Ishikawa (cell line): Measurements from ENCODE around the gene SERPINB5.

ENCODE experiments used
- CEBPB ChIP-seq: IDR thresholded peaks from 2 replicates; pipeline ENCODE4 v1.6.1; 2012
- CREB1 ChIP-seq: IDR thresholded peaks from 2 replicates; pipeline ENCODE4 v1.6.1; 2012; ENCODE audit warnings: low read depth
- EGR1 ChIP-seq: IDR thresholded peaks from 2 replicates; pipeline ENCODE4 v1.6.1; 2012
- EP300 ChIP-seq: IDR thresholded peaks from 2 replicates; pipeline ENCODE4 v1.6.1; 2012; ENCODE audit warnings: borderline replicate concordance
- FOXM1 ChIP-seq: IDR thresholded peaks from 2 replicates; pipeline ENCODE4 v1.6.1; 2012; ENCODE audit warnings: low read depth, borderline replicate concordance
- NFIC ChIP-seq: IDR thresholded peaks from 2 replicates; pipeline ENCODE4 v1.6.1; 2012
- RAD21 ChIP-seq: IDR thresholded peaks from 2 replicates; pipeline ENCODE4 v1.6.1; 2012; ENCODE audit warnings: low read depth
- REST ChIP-seq: IDR thresholded peaks from 2 replicates; pipeline ENCODE4 v1.6.1; 2012; ENCODE audit warnings: low read depth, mild to moderate bottlenecking
- TAF1 ChIP-seq: IDR thresholded peaks from 2 replicates; pipeline ENCODE4 v1.6.1; 2012; ENCODE audit warnings: low read depth, mild to moderate bottlenecking
- TCF12 ChIP-seq: IDR thresholded peaks from 2 replicates; pipeline ENCODE4 v1.6.1; 2012; ENCODE audit warnings: low read depth
- TEAD4 ChIP-seq: IDR thresholded peaks from 2 replicates; pipeline ENCODE4 v1.6.1; 2012
- YY1 ChIP-seq: IDR thresholded peaks from 2 replicates; pipeline ENCODE4 v1.6.1; 2012; ENCODE audit warnings: low read depth
- ZBTB7A ChIP-seq: IDR thresholded peaks from 2 replicates; pipeline ENCODE4 v1.6.1; 2012; ENCODE audit warnings: low read depth
- TF ChIP-seq, protein P1 (sequence below): IDR thresholded peaks from 2 replicates; pipeline ENCODE4 v1.6.1; 2012
- TF ChIP-seq, protein P2 (sequence below): IDR thresholded peaks from 2 replicates; pipeline ENCODE4 v1.6.1; 2012

The SERPINB5 gene

GRCh38 chr18:63460414-63460813 lies 16.3 kb upstream of the SERPINB5 start:
- TF ChIP-seq YY1 = no peak
- TF ChIP-seq FOXM1 = no peak
- TF ChIP-seq EP300 = no peak
- TF ChIP-seq RAD21 = no peak
- no peak for TF ChIP-seq TEAD4
- no peak for TF ChIP-seq EGR1
- no peak for TF ChIP-seq TCF12
- TF ChIP-seq NFIC = no peak
- TF ChIP-seq CREB1 = no peak
- TF ChIP-seq, protein P1, sequence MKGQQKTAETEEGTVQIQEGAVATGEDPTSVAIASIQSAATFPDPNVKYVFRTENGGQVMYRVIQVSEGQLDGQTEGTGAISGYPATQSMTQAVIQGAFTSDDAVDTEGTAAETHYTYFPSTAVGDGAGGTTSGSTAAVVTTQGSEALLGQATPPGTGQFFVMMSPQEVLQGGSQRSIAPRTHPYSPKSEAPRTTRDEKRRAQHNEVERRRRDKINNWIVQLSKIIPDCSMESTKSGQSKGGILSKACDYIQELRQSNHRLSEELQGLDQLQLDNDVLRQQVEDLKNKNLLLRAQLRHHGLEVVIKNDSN = no peak
- no peak for TF ChIP-seq REST
- TF ChIP-seq TAF1 = no peak
- TF ChIP-seq, protein P2, sequence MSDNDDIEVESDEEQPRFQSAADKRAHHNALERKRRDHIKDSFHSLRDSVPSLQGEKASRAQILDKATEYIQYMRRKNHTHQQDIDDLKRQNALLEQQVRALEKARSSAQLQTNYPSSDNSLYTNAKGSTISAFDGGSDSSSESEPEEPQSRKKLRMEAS = no peak
- no peak for TF ChIP-seq CEBPB
- TF ChIP-seq ZBTB7A = no peak

- TF ChIP-seq NFIC (no peak), REST (no peak), FOXM1 (no peak), YY1 (no peak), RAD21 (no peak)
These were observed 12.3 kb upstream of the SERPINB5 start for GRCh38 chr18:63464434-63464833.

GRCh38 chr18:63465059-63465458 lies 11.7 kb upstream of the SERPINB5 start:
- TF ChIP-seq TCF12 (no peak), CREB1 (no peak), NFIC (no peak), FOXM1 (no peak), TAF1 (no peak), YY1 (no peak)

DNA sequence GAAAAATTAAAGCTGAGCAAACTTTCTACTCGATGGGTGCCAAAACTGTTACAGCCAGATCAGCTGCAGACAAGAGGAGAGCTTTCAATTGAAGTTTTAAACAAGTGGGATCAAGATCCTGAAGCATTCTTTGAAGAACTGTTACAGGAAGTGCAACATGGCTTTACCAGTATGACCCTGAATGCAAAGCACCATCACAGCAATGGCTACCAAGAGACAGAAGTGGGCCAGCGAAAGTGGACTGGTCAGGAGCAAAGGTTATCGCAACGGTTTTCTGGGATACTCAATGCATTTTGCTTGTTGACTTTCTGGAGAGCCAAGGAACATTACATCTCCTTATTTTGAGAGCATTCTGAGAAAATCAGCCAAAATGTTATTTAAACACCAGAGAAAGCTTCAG lies 9.1 kb upstream of the SERPINB5 start:
- TF ChIP-seq ZBTB7A (no peak), CREB1 (no peak), TCF12 (no peak), NFIC (no peak), TEAD4 (no peak), TAF1 (no peak), EP300 (no peak), RAD21 (no peak), CEBPB (no peak), YY1 (no peak), FOXM1 (no peak), REST (no peak), EGR1 (no peak)
- TF ChIP-seq, protein P2 = no peak
- TF ChIP-seq, protein P1 = no peak

GRCh38 chr18:63468575-63468974 lies 8.2 kb upstream of the SERPINB5 start:
- TF ChIP-seq, protein P1 = no peak
- TF ChIP-seq RAD21 (no peak), EGR1 (no peak), FOXM1 (no peak), TCF12 (no peak), CEBPB (no peak), TEAD4 (no peak), NFIC (no peak), REST (no peak), EP300 (no peak), ZBTB7A (no peak), CREB1 (no peak), YY1 (no peak), TAF1 (no peak)
- TF ChIP-seq, protein P2 = no peak
